GM12892 (cell line): ENCODE data around the gene FECH.

Source experiments
- POLR2AphosphoS5 ChIP-seq: IDR thresholded peaks from 2 replicates; pipeline ENCODE4 v1.6.1; 2011; ENCODE audit warnings: low read depth, low read length, control low read depth
- TAF1 ChIP-seq: IDR thresholded peaks from 2 replicates; pipeline ENCODE4 v1.6.1; 2011; ENCODE audit warnings: low read depth, mild to moderate bottlenecking, control low read depth, low read length, borderline replicate concordance

- TF ChIP-seq TAF1 (no peak), POLR2AphosphoS5 (no peak)
These were observed 58.8 kb downstream of the FECH start for GRCh38 chr18:57527556-57528229.
